ENCODE data around the gene MORN1.

Gene MORN1

GRCh38 chr1:2417833-2418225 is 26.5 kb upstream of the MORN1 start:
- H3K9ac ChIP-seq (ENCODE audit: low read depth, low read length, poor library complexity, severe bottlenecking): no peak overlapping the region
- TF ChIP-seq CTCF (conservative IDR thresholded peaks at IDR 0.05; ENCODE audit: low read length): no peak
- no peak for TF ChIP-seq EZH2phosphoT487 (IDR thresholded peaks at IDR 0.05; ENCODE audit: borderline replicate concordance)
- no peaks in the 10 kb centered on the region for H3K27me3 ChIP-seq (ENCODE audit: insufficient read depth, low read length, poor library complexity, severe bottlenecking)

DNA sequence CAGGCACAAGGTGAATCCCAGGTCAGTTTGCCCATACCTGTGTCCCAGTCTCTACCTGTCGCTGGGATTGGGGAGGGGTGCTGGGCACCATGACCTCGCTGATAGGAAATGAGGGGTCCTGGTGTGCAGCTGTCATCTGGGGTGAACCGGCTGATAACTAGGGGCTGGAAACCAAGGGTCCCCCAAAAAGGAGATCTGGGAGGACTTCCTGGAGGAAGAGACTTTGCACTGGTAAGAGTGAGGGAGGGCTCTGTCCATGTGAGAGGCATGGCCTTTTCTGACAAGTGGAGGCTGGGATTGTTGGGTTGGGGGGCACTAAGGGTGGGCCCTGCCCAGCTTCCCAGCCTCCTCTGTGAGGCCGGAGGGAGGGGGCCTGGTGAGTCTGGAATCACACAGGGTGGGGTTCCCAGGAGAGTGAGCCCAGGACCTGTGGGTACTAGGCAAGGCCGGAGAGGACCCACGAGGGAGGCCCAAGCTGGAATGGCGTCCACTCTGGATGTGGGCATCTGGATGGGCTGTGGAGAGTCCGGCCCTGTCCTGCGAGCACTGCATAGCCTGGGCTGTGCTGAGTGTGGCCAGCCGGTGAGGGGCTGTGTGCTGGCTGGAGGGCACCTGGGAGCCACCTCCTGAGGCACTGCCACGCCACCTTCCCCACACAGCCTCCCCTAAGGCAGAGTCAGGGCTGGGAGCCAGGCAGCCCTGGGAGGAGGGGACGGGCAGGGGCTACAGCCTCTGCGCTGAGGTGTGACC is 25.9 kb upstream of the MORN1 start:
- Histone ChIP-seq H4K20me1 (ENCODE audit: insufficient read depth, low read length, poor library complexity, severe bottlenecking) (no peaks in the 10 kb centered on the region), H3K27me3 (ENCODE audit: insufficient read depth, low read length, poor library complexity, severe bottlenecking) (no peaks in the 10 kb centered on the region), H2AFZ (ENCODE audit: low read length) (no peak overlapping the region), H3K79me2 (ENCODE audit: insufficient read depth, low read length) (peaks cover 23% of the 10 kb centered on the region), H3F3A (ENCODE audit: low read depth) (no peaks in the 10 kb centered on the region), H3K36me3 (ENCODE audit: insufficient read depth, low read length) (no peaks in the 10 kb centered on the region), H3K4me1 (ENCODE audit: insufficient read depth, low read length, poor library complexity, severe bottlenecking) (peaks cover 42% of the 10 kb centered on the region), H3K4me2 (ENCODE audit: low read depth, low read length, poor library complexity, severe bottlenecking) (peak overlapping the region; percentile 90), H3K9me2 (replicated peaks; ENCODE audit: low read depth, low read length) (no peaks in the 10 kb centered on the region), H3K4me3 (ENCODE audit: low read length, poor library complexity, severe bottlenecking) (peak overlapping the region; percentile 86), H3K9me3 (ENCODE audit: insufficient read depth, low read depth, low read length) (no peaks in the 10 kb centered on the region), H3K9ac (ENCODE audit: low read depth, low read length, poor library complexity, severe bottlenecking) (peak overlapping the region; percentile 87)
- TF ChIP-seq EZH2phosphoT487 (IDR thresholded peaks at IDR 0.05; ENCODE audit: borderline replicate concordance) (no peak), CTCF (conservative IDR thresholded peaks at IDR 0.05; ENCODE audit: low read length) (no peak)

More at GRCh38 chr1:2417833-2418225, 26.5 kb upstream of the MORN1 start:
- Histone ChIP-seq H3K4me3 (ENCODE audit: low read length, poor library complexity, severe bottlenecking) (no peak overlapping the region), H3K4me1 (ENCODE audit: insufficient read depth, low read length, poor library complexity, severe bottlenecking) (peaks cover 39% of the 10 kb centered on the region), H3K79me2 (ENCODE audit: insufficient read depth, low read length) (peaks cover 22% of the 10 kb centered on the region), H4K20me1 (ENCODE audit: insufficient read depth, low read length, poor library complexity, severe bottlenecking) (no peaks in the 10 kb centered on the region), H3F3A (ENCODE audit: low read depth) (no peaks in the 10 kb centered on the region), H3K9me2 (replicated peaks; ENCODE audit: low read depth, low read length) (no peaks in the 10 kb centered on the region), H2AFZ (ENCODE audit: low read length) (no peak overlapping the region), H3K36me3 (ENCODE audit: insufficient read depth, low read length) (no peaks in the 10 kb centered on the region), H3K9me3 (ENCODE audit: insufficient read depth, low read depth, low read length) (no peaks in the 10 kb centered on the region), H3K4me2 (ENCODE audit: low read depth, low read length, poor library complexity, severe bottlenecking) (no peak overlapping the region)

DNA sequence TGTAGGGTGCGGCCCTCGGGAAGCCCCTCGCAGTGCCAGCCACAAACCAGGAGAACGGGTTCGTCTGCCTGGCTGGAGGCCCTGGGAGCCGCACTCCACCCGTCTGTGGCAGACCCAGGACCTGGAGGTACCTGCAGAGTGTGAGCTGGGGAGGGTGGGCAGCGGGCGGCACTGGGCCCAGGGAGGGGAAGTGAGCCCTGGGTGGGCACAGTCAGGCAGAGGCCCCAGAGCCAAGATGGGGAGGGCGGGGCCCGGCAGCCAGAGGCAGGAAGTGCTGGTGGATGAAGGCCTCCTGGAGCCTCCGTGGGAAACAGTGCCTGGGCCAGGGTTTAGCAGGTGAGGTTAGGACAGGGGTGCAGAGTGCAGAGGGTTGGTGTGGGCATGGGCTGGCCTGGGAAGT is 25.0 kb upstream of the MORN1 start:
- H4K20me1 ChIP-seq (ENCODE audit: insufficient read depth, low read length, poor library complexity, severe bottlenecking): no peaks in the 10 kb centered on the region
- TF ChIP-seq CTCF (conservative IDR thresholded peaks at IDR 0.05; ENCODE audit: low read length) (no peak), EZH2phosphoT487 (IDR thresholded peaks at IDR 0.05; ENCODE audit: borderline replicate concordance) (no peak)
- no peaks in the 10 kb centered on the region for H3F3A ChIP-seq (ENCODE audit: low read depth)
- peaks cover 42% of the 10 kb centered on the region for H3K4me1 ChIP-seq (ENCODE audit: insufficient read depth, low read length, poor library complexity, severe bottlenecking)
- H3K4me3 ChIP-seq (ENCODE audit: low read length, poor library complexity, severe bottlenecking): peak overlapping the region; percentile 86
- no peaks in the 10 kb centered on the region for H3K36me3 ChIP-seq (ENCODE audit: insufficient read depth, low read length)
- H3K9me2 ChIP-seq (replicated peaks; ENCODE audit: low read depth, low read length): no peaks in the 10 kb centered on the region
- no peaks in the 10 kb centered on the region for H3K27me3 ChIP-seq (ENCODE audit: insufficient read depth, low read length, poor library complexity, severe bottlenecking)
- H3K79me2 ChIP-seq (ENCODE audit: insufficient read depth, low read length): peaks cover 31% of the 10 kb centered on the region
- H2AFZ ChIP-seq (ENCODE audit: low read length): peak overlapping the region; percentile 2; the same call in 1 of the 2 replicates
- H3K9ac ChIP-seq (ENCODE audit: low read depth, low read length, poor library complexity, severe bottlenecking): peak overlapping the region; percentile 87
- H3K9me3 ChIP-seq (ENCODE audit: insufficient read depth, low read depth, low read length): no peaks in the 10 kb centered on the region
- H3K4me2 ChIP-seq (ENCODE audit: low read depth, low read length, poor library complexity, severe bottlenecking): peak overlapping the region; percentile 90
